Cerebellar nuclear complex (tissue), 1 donor: ENCODE data around the gene ZNF888.
A peak's percentile ranks its signal among the peaks of the same experiment; 100 is the strongest.
"Not testable (repeated sequence)": the region's sequence is repeated elsewhere in the genome, so short reads cannot be mapped to it uniquely, and the experiment has no call there.

Source experiments
- DNase-seq, 2 experiments: peaks; one replicate each; lab custom pipeline; 2025; lab: John Stamatoyannopoulos, UW

Gene ZNF888

GRCh38 chr19:52922841-52923777 is at the start of gene ZNF888:
TSS of gene ZNF888 (minus strand) at chr19:52923428. CDS start at chr19:52917873, 5,555 bp downstream.
- DNase-seq: peak; percentile 28 to 68

- DNase-seq: no peak
Measured at GRCh38 chr19:52967772-52968171, 44.5 kb upstream of the ZNF888 start.

DNA sequence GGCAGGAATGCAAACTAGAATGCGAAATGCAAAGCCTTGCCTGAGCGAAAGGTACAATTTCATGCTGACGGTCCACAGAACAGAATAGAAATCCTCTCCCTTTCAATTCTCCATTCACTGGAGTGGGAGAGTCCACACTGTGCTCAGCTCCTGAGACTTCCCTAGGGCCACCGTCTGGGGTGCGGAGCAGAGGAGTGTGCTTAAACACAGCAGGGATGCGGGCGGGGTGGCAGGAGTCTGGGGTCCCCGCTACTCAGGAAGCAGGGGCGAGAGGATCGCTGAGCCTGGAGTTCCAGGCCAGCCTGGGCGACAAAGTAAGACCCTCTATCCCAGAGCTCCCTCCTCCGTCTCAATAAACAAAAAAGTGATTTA is 40.0 kb upstream of the ZNF888 start:
- DNase-seq: no peak

- DNase-seq: peak; percentile 27 to 72
Measured at GRCh38 chr19:52962394-52963246, 39.4 kb upstream of the ZNF888 start, which contains the start of gene ZNF816. TSS of gene ZNF816 (minus strand) at chr19:52962881. CDS start at chr19:52956089, 6,792 bp downstream.

DNA sequence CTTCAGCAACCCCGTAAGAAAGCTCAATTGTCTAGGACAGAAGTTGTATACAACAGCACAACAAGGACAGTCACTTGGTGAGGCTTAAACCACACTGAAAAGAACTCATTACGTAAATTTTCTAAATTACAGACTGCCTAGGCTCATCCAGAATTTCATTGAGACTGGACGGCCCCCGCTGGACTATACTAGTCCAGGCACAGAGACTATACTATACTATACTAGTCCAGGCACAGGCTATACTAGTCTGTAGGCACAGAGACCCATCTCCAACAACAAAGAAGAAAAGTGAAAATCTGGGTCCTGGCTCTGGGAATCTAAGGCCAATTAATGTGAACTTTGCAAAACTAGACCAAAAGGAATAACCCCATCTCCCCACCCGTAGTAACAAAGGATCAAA is 38.8 kb upstream of the ZNF888 start:
- no peak for DNase-seq

DNA sequence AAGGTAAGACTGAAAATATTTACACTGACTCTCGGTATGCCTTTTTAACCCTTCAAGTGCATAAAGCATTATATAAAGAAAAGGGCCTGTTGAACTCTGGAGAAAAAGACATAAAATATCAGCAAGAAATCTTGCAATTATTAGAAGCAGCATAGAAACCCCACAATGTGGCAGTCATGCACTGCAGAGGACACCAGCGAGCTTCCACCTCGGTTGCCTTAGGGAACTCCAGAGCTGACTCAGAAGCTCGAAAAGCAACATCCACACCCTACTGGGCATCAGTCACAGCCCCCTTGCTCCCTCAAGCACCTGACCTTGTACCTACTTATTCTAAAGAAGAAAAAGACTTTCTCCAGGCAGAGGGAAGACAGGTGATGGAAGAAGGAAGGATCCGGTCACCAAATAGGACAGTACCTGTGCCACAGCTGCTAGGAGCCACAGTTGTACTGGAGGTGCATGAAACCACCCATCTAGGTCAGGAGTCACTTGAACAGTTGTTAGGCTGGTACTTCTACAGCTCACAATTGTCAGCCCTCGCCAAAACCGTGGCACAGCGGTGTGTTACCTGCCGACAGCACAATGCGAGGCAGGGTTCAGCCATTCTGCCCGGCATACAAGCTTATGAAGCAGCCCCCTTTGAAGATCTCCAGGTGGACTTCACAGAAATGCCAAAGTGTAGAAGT is 36.5 kb upstream of the ZNF888 start:
- DNase-seq: no peak

GRCh38 chr19:52957591-52957990 is 34.4 kb upstream of the ZNF888 start:
- no peak for DNase-seq

GRCh38 chr19:52956917-52957316 is 33.7 kb upstream of the ZNF888 start:
- DNase-seq: no peak

DNA sequence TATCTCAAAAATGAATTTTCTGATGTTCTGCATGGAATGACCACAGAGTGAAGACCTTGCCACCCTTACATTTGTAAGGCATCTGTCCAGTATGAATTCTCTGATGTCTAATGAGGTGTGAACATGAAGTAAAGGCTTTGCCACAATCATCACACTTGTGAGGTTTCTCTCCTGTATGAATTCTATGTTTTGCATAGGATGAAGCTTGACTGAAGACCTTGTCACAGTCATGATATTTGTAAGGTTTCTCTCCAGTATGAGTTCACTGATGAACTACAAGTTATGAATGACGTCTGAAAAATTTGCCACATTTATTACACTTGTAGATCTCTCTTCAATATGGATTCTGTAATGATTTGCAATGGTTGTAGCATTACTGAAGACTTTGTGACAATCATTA is 26.2 kb upstream of the ZNF888 start:
- DNase-seq: no peak

GRCh38 chr19:52948025-52948770 is 25.0 kb upstream of the ZNF888 start:
- DNase-seq: no peak

DNA sequence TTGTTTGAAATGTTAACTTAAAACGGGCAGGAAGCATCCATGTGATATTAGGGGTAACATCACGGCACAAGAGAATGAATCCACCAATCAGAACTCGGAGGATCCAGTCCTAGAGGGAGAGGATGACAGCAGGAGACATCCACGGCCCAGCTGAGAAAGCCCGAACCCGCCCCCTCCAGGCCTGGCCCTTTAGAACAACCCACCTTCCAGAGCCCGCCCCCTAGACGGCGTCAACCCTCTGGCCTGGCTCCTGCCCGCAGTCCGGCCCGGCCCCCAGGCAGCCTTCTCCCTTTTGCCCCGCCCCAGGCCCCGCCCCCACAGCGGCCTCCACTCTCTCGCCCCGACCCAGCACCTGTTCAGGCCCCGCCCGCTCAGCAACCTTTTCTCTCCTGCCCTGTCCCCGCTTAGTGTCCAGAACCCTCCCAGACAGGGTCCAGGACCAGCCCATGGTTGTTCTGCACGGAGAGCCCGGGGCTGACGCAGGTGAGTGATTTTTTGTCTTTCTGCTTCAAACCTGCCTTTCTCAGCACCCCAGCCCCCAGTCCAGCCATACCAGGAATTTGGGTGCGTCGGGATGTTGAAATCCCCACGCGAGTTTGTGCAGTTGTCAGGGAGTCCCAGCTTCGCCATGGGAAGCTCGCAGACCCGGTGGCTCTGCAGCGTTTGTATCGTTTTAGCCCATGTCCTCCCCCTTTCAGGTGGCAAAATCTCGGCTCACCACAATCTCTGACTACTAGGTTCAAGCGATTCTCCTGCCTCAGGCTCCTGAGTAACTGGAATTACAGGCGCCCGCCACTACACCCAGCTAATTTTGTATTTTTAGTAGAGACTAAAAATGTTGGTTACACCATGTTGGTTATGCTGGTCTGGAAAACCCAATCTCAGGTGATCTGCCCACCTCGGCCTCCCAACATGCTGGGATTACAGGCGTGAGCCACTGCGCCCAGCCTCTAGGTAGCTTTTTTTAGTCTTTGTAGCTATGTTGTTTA is 23.4 kb upstream of the ZNF888 start:
- peak; percentile 51 to 71 for DNase-seq

GRCh38 chr19:52945652-52946321 is 22.6 kb upstream of the ZNF888 start:
- no peak for DNase-seq

DNA sequence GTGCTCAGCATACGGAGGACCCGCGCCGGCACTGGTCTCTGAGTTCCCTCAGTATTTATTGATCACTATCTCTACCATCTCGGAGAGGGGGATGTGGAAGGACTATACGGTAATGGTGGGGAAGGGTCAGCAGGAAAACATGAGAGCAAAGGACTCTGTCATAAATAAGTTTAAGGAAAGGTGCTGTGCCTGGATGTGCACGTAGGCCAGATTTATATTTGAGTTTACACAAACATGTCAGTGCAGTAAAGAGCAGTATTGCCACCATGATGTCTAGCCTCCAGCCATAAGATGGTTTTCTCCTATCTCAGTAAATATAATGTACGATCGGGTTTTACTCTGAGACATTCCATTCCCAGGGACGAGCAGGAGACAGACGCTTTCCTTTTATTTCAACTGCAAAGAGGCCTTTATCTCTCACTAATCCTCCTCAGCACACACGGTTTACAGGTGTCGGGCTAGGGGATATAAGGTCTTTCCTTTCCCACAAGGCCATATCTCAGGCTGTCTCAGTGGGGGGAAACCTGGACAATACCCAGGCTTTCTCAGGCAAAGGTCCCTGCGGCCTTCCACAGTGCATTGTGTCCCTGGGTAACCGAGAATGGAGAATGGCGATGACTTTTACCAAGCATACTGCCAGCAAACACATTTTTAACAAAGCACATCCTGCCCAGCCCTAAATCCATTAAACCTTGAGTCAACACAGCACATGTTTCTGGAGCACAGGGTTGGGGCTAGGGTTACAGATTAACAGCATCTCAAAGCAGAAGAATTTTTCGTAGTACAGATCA is 21.7 kb upstream of the ZNF888 start:
- not testable (repeated sequence) for DNase-seq

GRCh38 chr19:52943884-52944643 is 20.8 kb upstream of the ZNF888 start:
- DNase-seq: no peak

DNA sequence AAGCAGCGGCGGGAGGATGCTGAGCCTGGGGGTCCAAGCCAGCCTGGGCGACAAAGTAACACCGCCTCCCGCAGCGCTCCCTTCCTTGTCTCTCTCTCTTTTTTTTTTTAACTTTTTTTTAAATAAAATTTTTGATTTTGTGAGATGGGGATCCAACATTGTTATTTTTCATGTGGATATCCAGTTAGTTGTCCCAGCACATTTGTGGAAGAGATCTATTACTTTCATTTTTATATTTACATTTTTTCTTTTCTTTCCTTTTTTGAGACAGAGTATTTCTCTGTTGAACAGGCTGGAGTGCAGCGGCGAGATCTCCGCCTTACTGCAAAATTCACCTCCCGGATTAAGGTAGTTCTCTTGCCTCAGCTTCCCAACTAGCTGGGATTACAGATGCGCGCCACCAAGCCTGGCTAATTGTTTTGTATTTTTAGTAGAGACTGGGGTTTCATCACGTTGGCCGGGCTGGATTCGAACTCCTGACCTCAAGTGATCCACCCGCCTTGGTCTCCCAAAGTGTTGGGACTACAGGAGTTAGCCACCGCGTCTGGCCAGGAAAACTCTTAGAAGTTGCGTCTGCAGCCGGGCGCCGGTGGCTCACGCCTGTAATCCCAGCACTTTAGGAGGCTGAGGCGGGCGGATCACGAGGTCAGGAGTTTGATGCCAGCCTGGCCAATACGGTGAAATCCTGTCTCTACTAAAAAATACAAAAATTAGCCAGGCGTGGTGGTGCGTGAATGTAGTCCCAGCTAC is 20.1 kb upstream of the ZNF888 start:
- no peak for DNase-seq

- peak in 1 of 2 experiments; percentile 45 for DNase-seq
Measured at GRCh38 chr19:52942386-52943133, 19.3 kb upstream of the ZNF888 start.
